ENCODE results near the gene DCAKD.

- TF ChIP-seq, protein P1, sequence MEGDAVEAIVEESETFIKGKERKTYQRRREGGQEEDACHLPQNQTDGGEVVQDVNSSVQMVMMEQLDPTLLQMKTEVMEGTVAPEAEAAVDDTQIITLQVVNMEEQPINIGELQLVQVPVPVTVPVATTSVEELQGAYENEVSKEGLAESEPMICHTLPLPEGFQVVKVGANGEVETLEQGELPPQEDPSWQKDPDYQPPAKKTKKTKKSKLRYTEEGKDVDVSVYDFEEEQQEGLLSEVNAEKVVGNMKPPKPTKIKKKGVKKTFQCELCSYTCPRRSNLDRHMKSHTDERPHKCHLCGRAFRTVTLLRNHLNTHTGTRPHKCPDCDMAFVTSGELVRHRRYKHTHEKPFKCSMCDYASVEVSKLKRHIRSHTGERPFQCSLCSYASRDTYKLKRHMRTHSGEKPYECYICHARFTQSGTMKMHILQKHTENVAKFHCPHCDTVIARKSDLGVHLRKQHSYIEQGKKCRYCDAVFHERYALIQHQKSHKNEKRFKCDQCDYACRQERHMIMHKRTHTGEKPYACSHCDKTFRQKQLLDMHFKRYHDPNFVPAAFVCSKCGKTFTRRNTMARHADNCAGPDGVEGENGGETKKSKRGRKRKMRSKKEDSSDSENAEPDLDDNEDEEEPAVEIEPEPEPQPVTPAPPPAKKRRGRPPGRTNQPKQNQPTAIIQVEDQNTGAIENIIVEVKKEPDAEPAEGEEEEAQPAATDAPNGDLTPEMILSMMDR (IDR thresholded peaks at IDR 0.05; ENCODE audit: low read depth, low read length, poor library complexity, severe bottlenecking), result no peak
- no peak for TF ChIP-seq EZH2phosphoT487 (IDR thresholded peaks at IDR 0.05; ENCODE audit: borderline replicate concordance, low read length)
Measured at GRCh38 chr17:44983563-44983962, 67.9 kb downstream of the DCAKD start.

Measured in DOHH2 (cell line).